H1 (cell line): ENCODE measurements around the gene PPY. TPM values are rescaled to one million over a fixed set of nuclear protein-coding genes. Genes with fewer than 3 reads are reported as not detected.

Experiments used
- CTCF ChIA-PET: fragments of 300-600 bp; sonication (Branson Sonifier 250); formaldehyde crosslinking; loops from one replicate; lab custom pipeline; 2021; ENCODE audit not compliant: partially characterized antibody; lab: Charles Lee
- POLR2A ChIA-PET: fragments of 300-600 bp; sonication (Branson Sonifier 250); formaldehyde crosslinking; loops from one replicate; lab custom pipeline; 2021; ENCODE audit warnings: inconsistent platforms; ENCODE audit not compliant: partially characterized antibody; lab: Charles Lee
- DNase-seq, 2 experiments: peaks; one replicate each; pipeline versions ENCODE4 v3.0.0 to v3.0.0-alpha.2; 2010 to 2022; ENCODE audit warnings: low spot score in 2 of 2, low read depth in 1 of 2, mixed read lengths in 1 of 2
- FAIRE-seq: peaks from 2 replicates; lab custom pipeline; 2011; peaks lifted over from hg19 to GRCh38; lab: Jason Lieb, UNC
- H2AFZ ChIP-seq: 2 replicates; pipeline ENCODE4 v1.8.1; 2012; ENCODE audit warnings: low read length, inconsistent platforms
- H2AK5ac ChIP-seq: 2 replicates; pipeline ENCODE4 v1.6.1; 2013; ENCODE audit warnings: low read depth, low read length
- H2BK120ac ChIP-seq: replicated peaks from 2 replicates; pipeline ENCODE3; 2013; ENCODE audit warnings: low read depth, low read length, inconsistent platforms
- H2BK12ac ChIP-seq: 2 replicates; pipeline ENCODE4 v1.6.1; 2013; ENCODE audit warnings: low read depth, low read length
- H2BK15ac ChIP-seq: 2 replicates; pipeline ENCODE4 v1.6.1; 2013; ENCODE audit warnings: low read length
- H2BK20ac ChIP-seq: 2 replicates; pipeline ENCODE4 v1.6.1; 2013; ENCODE audit warnings: low read length
- H2BK5ac ChIP-seq: 2 replicates; pipeline ENCODE4 v1.6.1; 2013; ENCODE audit warnings: low read depth, low read length
- H3K14ac ChIP-seq: 2 replicates; pipeline ENCODE4 v1.6.1; 2013; ENCODE audit warnings: inconsistent platforms; ENCODE audit not compliant: insufficient read length
- H3K18ac ChIP-seq: 2 replicates; pipeline ENCODE4 v1.6.1; 2013; ENCODE audit warnings: low read length; ENCODE audit errors: extremely low read depth
- H3K23ac ChIP-seq: 2 replicates; pipeline ENCODE4 v1.6.1; 2013; ENCODE audit warnings: inconsistent platforms; ENCODE audit not compliant: insufficient read length
- H3K23me2 ChIP-seq: 2 replicates; pipeline ENCODE4 v1.6.1; 2013; ENCODE audit warnings: low read depth, low read length
- H3K27ac ChIP-seq: 2 replicates; pipeline ENCODE4 v1.6.1; 2011; ENCODE audit warnings: low read depth, low read length, inconsistent platforms
- H3K27me3 ChIP-seq, 4 experiments: replicated peaks in 1 of 4; 1 replicate in 1 of 4; 2 replicates in 3 of 4; pipeline versions ENCODE4 v1.6.1 to v1.8.1; 2011 to 2013; ENCODE audit warnings: low read length in 3 of 4, mild to moderate bottlenecking in 3 of 4, inconsistent platforms in 2 of 4, mixed read lengths in 2 of 4, moderate library complexity in 1 of 4; ENCODE audit not compliant: control insufficient read depth in 3 of 4, insufficient read depth in 3 of 4; ENCODE audit errors: extremely low read depth in 1 of 4
- H3K36me3 ChIP-seq, 4 experiments: 2 replicates each; pipeline versions ENCODE4 v1.6.1 to v1.8.1; 2011 to 2013; ENCODE audit warnings: mild to moderate bottlenecking in 4 of 4, low read length in 3 of 4, moderate library complexity in 2 of 4, control low read depth in 1 of 4, inconsistent platforms in 1 of 4; ENCODE audit not compliant: insufficient read depth in 4 of 4, control insufficient read depth in 2 of 4
- H3K4ac ChIP-seq: replicated peaks from 2 replicates; pipeline ENCODE3; 2013; ENCODE audit warnings: low read length, low read depth, mixed read lengths, inconsistent platforms; ENCODE audit not compliant: insufficient read length
- H3K4me1 ChIP-seq, 4 experiments: replicated peaks in 1 of 4; 1 replicate in 1 of 4; 2 replicates in 3 of 4; pipeline versions ENCODE4 v1.6.1 to v1.8.1; 2011 to 2013; ENCODE audit warnings: low read length in 3 of 4, inconsistent platforms in 2 of 4, mixed read lengths in 1 of 4; ENCODE audit not compliant: insufficient read depth in 4 of 4, control insufficient read depth in 3 of 4
- H3K4me2 ChIP-seq, 2 experiments: 2 replicates each; pipeline versions ENCODE4 v1.6.1 to v1.8.1; 2011 to 2013; ENCODE audit warnings: low read depth in 2 of 2, low read length in 2 of 2, control low read depth in 1 of 2, inconsistent platforms in 1 of 2, mild to moderate bottlenecking in 1 of 2; ENCODE audit not compliant: insufficient read depth in 1 of 2
- H3K4me3 ChIP-seq, 4 experiments: fragments of 200-600, 300-600 bp in 1 of 4; sonication (generic), shearing (Covaris generic), sonication (Bioruptor Twin) in 1 of 4; 2 replicates each; pipeline versions ENCODE4 v1.5.1 to v1.8.1; 2011 to 2016; ENCODE audit warnings: low read length in 4 of 4, low read depth in 3 of 4, control low read depth in 2 of 4, inconsistent platforms in 2 of 4, mild to moderate bottlenecking in 2 of 4, mixed read lengths in 1 of 4, moderate library complexity in 1 of 4; ENCODE audit not compliant: insufficient read depth in 2 of 4; ENCODE audit errors: extremely low read depth in 1 of 4
- H3K56ac ChIP-seq: replicated peaks from 2 replicates; pipeline ENCODE3; 2013; ENCODE audit warnings: low read depth, mild to moderate bottlenecking, mixed read lengths, low read length, inconsistent platforms; ENCODE audit not compliant: insufficient read length
- H3K79me1 ChIP-seq: 2 replicates; pipeline ENCODE4 v1.6.1; 2013; ENCODE audit warnings: low read depth, low read length, control low read depth
- H3K79me2 ChIP-seq, 2 experiments: 2 replicates each; pipeline versions ENCODE4 v1.6.1 to v1.8.1; 2012 to 2013; ENCODE audit warnings: low read length in 2 of 2, mild to moderate bottlenecking in 2 of 2, inconsistent platforms in 1 of 2; ENCODE audit not compliant: insufficient read depth in 2 of 2, control insufficient read depth in 1 of 2
- H3K9ac ChIP-seq, 4 experiments: replicated peaks in 1 of 4; 1 replicate in 1 of 4; 2 replicates in 3 of 4; pipeline versions ENCODE4 v1.6.1 to v1.8.1; 2011 to 2013; ENCODE audit warnings: low read depth in 3 of 4, low read length in 3 of 4, control low read depth in 2 of 4, mild to moderate bottlenecking in 2 of 4, moderate library complexity in 2 of 4, inconsistent platforms in 1 of 4; ENCODE audit errors: extremely low read depth in 1 of 4
- H3K9me3 ChIP-seq, 2 experiments: 2 replicates each; pipeline versions ENCODE4 v1.6.1 to v1.8.1; 2012 to 2013; ENCODE audit warnings: mild to moderate bottlenecking in 2 of 2, moderate library complexity in 2 of 2, control low read depth in 1 of 2, inconsistent platforms in 1 of 2, low read depth in 1 of 2, low read length in 1 of 2, mixed read lengths in 1 of 2; ENCODE audit not compliant: insufficient read depth in 2 of 2
- H4K20me1 ChIP-seq, 2 experiments: replicated peaks in 1 of 2; 2 replicates each; pipeline versions ENCODE3 to v1.8.1; 2011 to 2013; ENCODE audit warnings: inconsistent platforms in 2 of 2, low read length in 2 of 2, mild to moderate bottlenecking in 1 of 2; ENCODE audit not compliant: insufficient read depth in 2 of 2, control insufficient read depth in 1 of 2
- H4K5ac ChIP-seq: 2 replicates; pipeline ENCODE4 v1.6.1; 2013; ENCODE audit warnings: low read length, low read depth, mixed read lengths, inconsistent platforms; ENCODE audit not compliant: insufficient read length
- H4K8ac ChIP-seq: 2 replicates; pipeline ENCODE4 v1.8.0; 2013; ENCODE audit warnings: mild to moderate bottlenecking, moderate library complexity, low read length, inconsistent platforms; ENCODE audit not compliant: insufficient read depth; ENCODE audit errors: extremely low read depth
- H4K91ac ChIP-seq: replicated peaks from 2 replicates; pipeline ENCODE3; 2013; ENCODE audit warnings: low read length, mixed read lengths, inconsistent platforms; ENCODE audit not compliant: insufficient read length
- BCL11A ChIP-seq, 2 experiments: IDR thresholded peaks; one replicate each; pipeline ENCODE4 v1.6.1; 2011; ENCODE audit warnings: low read depth in 2 of 2, low read length in 2 of 2, mild to moderate bottlenecking in 2 of 2
- CBX5 ChIP-seq: fragments of 300-800, 300-1000 bp; sonication (generic); IDR thresholded peaks from 2 replicates; pipeline ENCODE4 v1.7.1; 2016; ENCODE audit warnings: antibody characterized with exemption, low read length, low read depth
- CEBPB ChIP-seq: IDR thresholded peaks from 2 replicates; pipeline ENCODE4 v1.6.1; 2012; ENCODE audit warnings: low read depth, low read length
- CTBP2 ChIP-seq: IDR thresholded peaks from 2 replicates; pipeline ENCODE4 v1.7.0; 2011; ENCODE audit warnings: borderline replicate concordance, mild to moderate bottlenecking, moderate library complexity, mixed read lengths, low read length; ENCODE audit not compliant: insufficient read depth, insufficient read length
- SP1 ChIP-seq: IDR thresholded peaks from 2 replicates; pipeline ENCODE4 v1.6.1; 2011; ENCODE audit warnings: low read depth, low read length
- SP4 ChIP-seq: IDR thresholded peaks from 2 replicates; pipeline ENCODE4 v1.6.1; 2012; ENCODE audit warnings: low read length, inconsistent platforms
- SRF ChIP-seq: IDR thresholded peaks from 2 replicates; pipeline ENCODE4 v1.6.1; 2011; ENCODE audit warnings: mild to moderate bottlenecking, low read depth, low read length, moderate library complexity
- SUZ12 ChIP-seq: fragments of 200-600 bp; sonication (generic); IDR thresholded peaks from 2 replicates; pipeline ENCODE4 v1.6.1; 2012; ENCODE audit warnings: mild to moderate bottlenecking, inconsistent platforms, low read length, moderate library complexity, mixed read lengths
- WGBS, 2 experiments: shearing (Covaris generic) in 1 of 2; methylation state at CpG; one replicate each; pipeline versions ENCODE4 v1.1.6 to v1.1.7; 2013 to 2015; ENCODE audit warnings: low lambda C conversion rate in 2 of 2, mixed read lengths in 2 of 2, inconsistent platforms in 1 of 2, low coverage in 1 of 2, missing lambda C conversion rate in 1 of 2; ENCODE audit not compliant: insufficient replicate concordance in 2 of 2, insufficient coverage in 1 of 2, insufficient read length in 1 of 2; ENCODE audit errors: extremely low coverage in 1 of 2, missing lambda C conversion rate in 1 of 2; 5-methylcytosine and 5-hydroxymethylcytosine counted together
- polyA plus RNA-seq, 7 experiments: library from polyadenylated mRNA; depleted of rRNA in 3 of 7; stranded (reverse) in 5 of 7; unstranded in 2 of 7; fragments of >200 nt in 5 of 7; fragments of 200-250 nt in 2 of 7; gene quantifications; 1 replicate in 5 of 7; 2 replicates in 1 of 7; 4 replicates in 1 of 7; pipeline versions ENCODE4 v1.2.1 to v1.2.3, GENCODE V29; 2011 to 2013; ENCODE audit warnings: missing spikeins in 2 of 7, mixed read lengths in 2 of 7
- total RNA-seq: library from RNA; stranded (reverse); fragmentation: NEBNext Ultra II Directional; extraction: Animal tissue kit (Norgen Biotek cat#: 25700); gene quantifications from 2 replicates; pipeline ENCODE4 v1.2.1, GENCODE V29; 2021

Gene PPY
- total and polyA plus RNA-seq, 2 of the 8 experiments (the other 6 are each of a cell fraction or from before 2014, with no cell fraction given): 0.26 TPM; not detected in 1

GRCh38 chr17:43953746-43954145 lies 11.5 kb upstream of the PPY start, which contains the start of gene PYY:
PYY (minus strand) TSS chr17:43953940; CDS start chr17:43953483, 457 bp downstream.
- Histone ChIP-seq H3K18ac (peak within 1 kb of the TSS; percentile 92), H3K79me2 (no peaks in the 10 kb centered on the region), H4K91ac (peak within 1 kb of the TSS; percentile 99), H2BK12ac (peak within 1 kb of the TSS; percentile 98), H3K4me1 (peaks cover 5 to 15% (median 12%) of the 10 kb centered on the region in 4 experiments), H3K23ac (no peak within 1 kb of the TSS), H2BK15ac (peak within 1 kb of the TSS; percentile 100), H3K27me3 (peaks cover 2 to 25% (median 18%) of the 10 kb centered on the region in 4 experiments; a peak in 6 of 7 replicates), H3K4me2 (peak within 1 kb of the TSS; percentile 86 to 90), H4K20me1 (no peaks in the 10 kb centered on the region), H3K23me2 (peaks cover 16% of the 10 kb centered on the region), H2BK20ac (peak within 1 kb of the TSS; percentile 80; the same call in 1 of the 2 replicates), H3K4ac (peak within 1 kb of the TSS; percentile 76), H3K4me3 (peak within 1 kb of the TSS; percentile 61 to 73 (median 70)), H3K14ac (peak within 1 kb of the TSS; percentile 87), H3K27ac (peak within 1 kb of the TSS; percentile 80), H2BK5ac (peak within 1 kb of the TSS; percentile 95; the same call in 1 of the 2 replicates), H2AK5ac (peak within 1 kb of the TSS; percentile 43; the same call in 1 of the 2 replicates), H3K9ac (peak within 1 kb of the TSS in 3 of 4 experiments; percentile 57 to 74 (median 69); a peak in 6 of 7 replicates), H4K5ac (peak within 1 kb of the TSS; percentile 94), H4K8ac (peak within 1 kb of the TSS; percentile 83), H2AFZ (peak within 1 kb of the TSS; percentile 85), H2BK120ac (peak within 1 kb of the TSS; percentile 77), H3K79me1 (no peaks in the 10 kb centered on the region), H3K56ac (peak within 1 kb of the TSS; percentile 95), H3K36me3 (no peaks in the 10 kb centered on the region), H3K9me3 (no peaks in the 10 kb centered on the region)
- CTCF ChIA-PET: interaction anchor here (0.8 to 3.8 kb wide), 11 partner anchors 10 to 112 kb away, joined by 3 to 13 read pairs (median 4); no protein-coding TSS in a partner anchor
- POLR2A ChIA-PET: interaction anchor here (0.7 to 1.7 kb wide), 4 partner anchors 10 to 55 kb away, joined by 3 to 10 read pairs (median 4); partner anchors contain the start of gene PPY
- DNase-seq (no peak), FAIRE-seq (no peak)
- 60% methylated on average over 11 of the region's 11 CpGs; no CpG with 5 or more reads in 1 of the 2 experiments for WGBS, 2 experiments
- TF ChIP-seq SUZ12: 0 out of 2 replicates have a peak, but pooled peaks have one; percentile 14
- TF ChIP-seq SRF: no peak
- no peak for TF ChIP-seq CEBPB
- no peak for TF ChIP-seq SP4
- no peak for TF ChIP-seq BCL11A (IDR thresholded peaks at IDR 0.05; ENCODE audit: low read depth in 2 of 2, low read length in 2 of 2)
- TF ChIP-seq CTBP2: no peak
- no peak for TF ChIP-seq SP1
- no peak for TF ChIP-seq CBX5
